SK-N-SH treated with all-trans-retinoic acid at 6 μM for 48 hours (cell line): ENCODE measurements around the gene SEMA5A.

Source experiments
- ATAC-seq: fragments of 200-7000 bp; cut with Tn5 transposase; 3 replicates; pipeline ENCODE4 v1.9.1; 2020; ENCODE audit warnings: mild to moderate bottlenecking, moderate library complexity
- ARNTL ChIP-seq: fragments of 450-650 bp; formaldehyde crosslinking; IDR thresholded peaks from 2 replicates; pipeline ENCODE4 v1.5.0; 2020; ENCODE audit warnings: low read depth, mild to moderate bottlenecking, moderate library complexity, borderline replicate concordance
- BACH2 ChIP-seq: fragments of 250-450 bp; sonication (Bioruptor Pico); IDR thresholded peaks from 2 replicates; pipeline ENCODE4 v1.9.0; 2021; ENCODE audit warnings: mild to moderate bottlenecking, borderline replicate concordance
- CREB5 ChIP-seq: fragments of 250-450 bp; sonication (Bioruptor Pico); IDR thresholded peaks from 2 replicates; pipeline ENCODE4 v1.5.1; 2020; ENCODE audit warnings: low read depth, mild to moderate bottlenecking, moderate library complexity
- CSDC2 ChIP-seq: fragments of 250-450 bp; sonication (Bioruptor Pico); IDR thresholded peaks from 2 replicates; pipeline ENCODE4 v1.5.0; 2020; ENCODE audit warnings: mild to moderate bottlenecking, moderate library complexity
- CSRNP3 ChIP-seq: fragments of 250-450 bp; sonication (Bioruptor Pico); IDR thresholded peaks from 2 replicates; pipeline ENCODE4 v1.5.1; 2021; ENCODE audit warnings: mild to moderate bottlenecking, moderate library complexity
- ESRRG ChIP-seq: fragments of 250-450 bp; sonication (Bioruptor Pico); IDR thresholded peaks from 2 replicates; pipeline ENCODE4 v1.6.1; 2021; ENCODE audit warnings: mild to moderate bottlenecking
- GLIS3 ChIP-seq: fragments of 250-450 bp; sonication (Bioruptor Pico); IDR thresholded peaks from 2 replicates; pipeline ENCODE4 v1.5.0; 2020; ENCODE audit warnings: mild to moderate bottlenecking, moderate library complexity
- OSR1 ChIP-seq: fragments of 250-450 bp; sonication (Bioruptor Pico); IDR thresholded peaks from 2 replicates; pipeline ENCODE4 v1.8.0; 2022; ENCODE audit warnings: moderate library complexity, mild to moderate bottlenecking, inconsistent platforms
- PATZ1 ChIP-seq: fragments of 250-450 bp; sonication (Bioruptor Pico); IDR thresholded peaks from 2 replicates; pipeline ENCODE4 v1.8.0; 2020; ENCODE audit warnings: mild to moderate bottlenecking, moderate library complexity, borderline replicate concordance
- POU6F1 ChIP-seq: fragments of 250-450 bp; sonication (Bioruptor Pico); IDR thresholded peaks from 2 replicates; pipeline ENCODE4 v1.8.0; 2021; ENCODE audit warnings: low read depth, mild to moderate bottlenecking, moderate library complexity, borderline replicate concordance
- PPARA ChIP-seq: fragments of 250-450 bp; sonication (Bioruptor Pico); IDR thresholded peaks from 2 replicates; pipeline ENCODE4 v1.5.0; 2020; ENCODE audit warnings: mild to moderate bottlenecking, borderline replicate concordance
- RARB ChIP-seq: fragments of 250-450 bp; sonication (Bioruptor Pico); IDR thresholded peaks from 2 replicates; pipeline ENCODE4 v1.8.0; 2021; ENCODE audit warnings: mild to moderate bottlenecking, moderate library complexity
- SNAI2 ChIP-seq: fragments of 250-450 bp; sonication (Bioruptor Pico); IDR thresholded peaks from 2 replicates; pipeline ENCODE4 v1.5.0; 2020; ENCODE audit warnings: mild to moderate bottlenecking, moderate library complexity
- TCF4 ChIP-seq: fragments of 250-450 bp; sonication (Bioruptor Pico); IDR thresholded peaks from 2 replicates; pipeline ENCODE4 v1.8.0; 2021; ENCODE audit warnings: mild to moderate bottlenecking, moderate library complexity, borderline replicate concordance
- TOX ChIP-seq: fragments of 250-450 bp; sonication (Bioruptor Pico); IDR thresholded peaks from 2 replicates; pipeline ENCODE4 v1.8.0; 2021; ENCODE audit warnings: mild to moderate bottlenecking, moderate library complexity, borderline replicate concordance
- TSHZ2 ChIP-seq: fragments of 250-450 bp; sonication (Bioruptor Pico); IDR thresholded peaks from 2 replicates; pipeline ENCODE4 v1.5.0; 2020; ENCODE audit warnings: mild to moderate bottlenecking, moderate library complexity
- ZC3H10 ChIP-seq: fragments of 250-450 bp; sonication (Bioruptor Pico); IDR thresholded peaks from 2 replicates; pipeline ENCODE4 v1.5.1; 2021; ENCODE audit warnings: mild to moderate bottlenecking, moderate library complexity
- ZFP3 ChIP-seq: fragments of 250-450 bp; sonication (Bioruptor Pico); IDR thresholded peaks from 2 replicates; pipeline ENCODE4 v1.5.0; 2020; ENCODE audit warnings: mild to moderate bottlenecking, moderate library complexity
- ZFP30 ChIP-seq: fragments of 450-650 bp; formaldehyde crosslinking; IDR thresholded peaks from 2 replicates; pipeline ENCODE4 v1.5.0; 2022; ENCODE audit warnings: mild to moderate bottlenecking, moderate library complexity
- ZNF565 ChIP-seq: fragments of 450-650 bp; formaldehyde crosslinking; conservative IDR thresholded peaks from 2 replicates; pipeline ENCODE4 v1.5.0; 2020; ENCODE audit warnings: low read depth, mild to moderate bottlenecking, moderate library complexity
- ZNF70 ChIP-seq: fragments of 450-650 bp; formaldehyde crosslinking; IDR thresholded peaks from 2 replicates; pipeline ENCODE4 v1.5.0; 2020; ENCODE audit warnings: mild to moderate bottlenecking, moderate library complexity
- ZNF8 ChIP-seq: fragments of 450-650 bp; formaldehyde crosslinking; IDR thresholded peaks from 2 replicates; pipeline ENCODE4 v1.5.0; 2020; ENCODE audit warnings: mild to moderate bottlenecking, moderate library complexity

Gene SEMA5A

GRCh38 chr5:9149988-9150387, 395.9 kb downstream of the SEMA5A start:
- no peak for ATAC-seq
- no peak for TF ChIP-seq SNAI2 (CRISPR knock-in tag)
- TF ChIP-seq ZC3H10 (CRISPR knock-in tag) = no peak
- TF ChIP-seq POU6F1 (CRISPR knock-in tag) = no peak
- no peak for TF ChIP-seq CREB5 (CRISPR knock-in tag)
- TF ChIP-seq ZNF565 = no peak
- no peak for TF ChIP-seq ESRRG
- TF ChIP-seq PPARA (CRISPR knock-in tag) = no peak
- no peak for TF ChIP-seq RARB (CRISPR knock-in tag)
- TF ChIP-seq ZFP3 (CRISPR knock-in tag) = no peak
- TF ChIP-seq TCF4 (CRISPR knock-in tag) = no peak
- TF ChIP-seq ZNF70 = no peak
- no peak for TF ChIP-seq ZFP30 (CRISPR knock-in tag)
- no peak for TF ChIP-seq CSDC2 (CRISPR knock-in tag)
- no peak for TF ChIP-seq CSRNP3 (CRISPR knock-in tag)
- TF ChIP-seq ARNTL (CRISPR knock-in tag) = no peak
- no peak for TF ChIP-seq OSR1

- ATAC-seq = no peak
- TF ChIP-seq TCF4 (CRISPR knock-in tag) (no peak), GLIS3 (no peak), TSHZ2 (CRISPR knock-in tag) (no peak), ZC3H10 (CRISPR knock-in tag) (no peak), RARB (CRISPR knock-in tag) (no peak), OSR1 (no peak), ARNTL (CRISPR knock-in tag) (no peak), ZNF70 (no peak), SNAI2 (CRISPR knock-in tag) (no peak), CSDC2 (CRISPR knock-in tag) (no peak), TOX (CRISPR knock-in tag) (no peak), BACH2 (CRISPR knock-in tag) (no peak), ZFP30 (CRISPR knock-in tag) (no peak), PATZ1 (CRISPR knock-in tag) (no peak), ESRRG (no peak), POU6F1 (CRISPR knock-in tag) (no peak), CSRNP3 (CRISPR knock-in tag) (no peak), ZNF565 (no peak), ZNF8 (CRISPR knock-in tag) (no peak), CREB5 (CRISPR knock-in tag) (no peak)
Observed at GRCh38 chr5:9148242-9148641, 397.6 kb downstream of the SEMA5A start.
